ENCODE measurements around the gene KAT7.
A peak's percentile ranks its signal among the peaks of the same experiment; 100 is the strongest.

The KAT7 gene

DNA sequence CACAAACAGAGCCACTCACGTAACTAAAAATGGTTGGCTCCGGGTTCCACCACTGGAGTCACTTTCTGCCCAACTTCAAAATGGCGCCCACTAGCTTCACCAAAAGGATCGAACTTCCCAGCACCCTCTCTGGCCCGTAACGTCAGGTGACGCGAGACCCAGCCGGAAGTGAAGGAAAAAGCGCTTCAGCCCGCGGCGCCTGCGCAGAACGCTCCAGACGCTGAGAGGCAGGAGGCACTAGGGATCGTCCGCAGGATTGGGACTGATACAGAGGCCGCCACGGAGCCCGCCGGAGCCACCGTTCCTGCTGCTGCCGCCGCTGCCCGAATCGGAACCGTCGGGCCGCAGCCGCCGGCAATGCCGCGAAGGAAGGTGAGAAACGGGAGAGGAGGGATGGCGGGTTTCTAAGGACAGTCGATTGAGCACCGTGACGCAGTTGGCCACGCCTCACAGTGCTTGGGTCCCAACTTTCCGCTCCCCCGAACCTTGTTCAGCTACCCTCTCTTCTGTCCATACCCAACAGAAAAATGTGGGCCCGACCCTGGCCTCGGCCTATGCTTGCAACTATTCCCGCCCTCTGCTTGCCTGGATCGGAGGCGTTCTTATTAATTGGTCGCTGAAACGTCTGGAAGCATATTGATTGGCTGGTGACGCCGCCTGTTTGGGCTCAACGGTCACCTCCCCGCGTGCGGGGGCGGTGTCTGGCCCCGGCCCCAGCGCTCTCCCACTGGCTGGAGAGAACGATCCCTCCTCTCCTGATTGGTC lies at the start of gene KAT7:
Gene KAT7, plus strand, starts transcription at position 204 of the 765 bp plus-strand sequence. Its CDS starts 154 bp downstream, at position 358.
- ChIA-PET CTCF (interaction anchor here (0.9 to 2.1 kb wide), 6 partner anchors 9 to 219 kb away, joined by 3 to 7 read pairs (median 4); no protein-coding TSS in a partner anchor), POLR2A (interaction anchor here (0.6 to 2.6 kb wide), 7 partner anchors 24 to 926 kb away, joined by 3 to 13 read pairs (median 4); partner anchors contain the start of gene FAM117A)
- TF ChIP-seq, protein P1, sequence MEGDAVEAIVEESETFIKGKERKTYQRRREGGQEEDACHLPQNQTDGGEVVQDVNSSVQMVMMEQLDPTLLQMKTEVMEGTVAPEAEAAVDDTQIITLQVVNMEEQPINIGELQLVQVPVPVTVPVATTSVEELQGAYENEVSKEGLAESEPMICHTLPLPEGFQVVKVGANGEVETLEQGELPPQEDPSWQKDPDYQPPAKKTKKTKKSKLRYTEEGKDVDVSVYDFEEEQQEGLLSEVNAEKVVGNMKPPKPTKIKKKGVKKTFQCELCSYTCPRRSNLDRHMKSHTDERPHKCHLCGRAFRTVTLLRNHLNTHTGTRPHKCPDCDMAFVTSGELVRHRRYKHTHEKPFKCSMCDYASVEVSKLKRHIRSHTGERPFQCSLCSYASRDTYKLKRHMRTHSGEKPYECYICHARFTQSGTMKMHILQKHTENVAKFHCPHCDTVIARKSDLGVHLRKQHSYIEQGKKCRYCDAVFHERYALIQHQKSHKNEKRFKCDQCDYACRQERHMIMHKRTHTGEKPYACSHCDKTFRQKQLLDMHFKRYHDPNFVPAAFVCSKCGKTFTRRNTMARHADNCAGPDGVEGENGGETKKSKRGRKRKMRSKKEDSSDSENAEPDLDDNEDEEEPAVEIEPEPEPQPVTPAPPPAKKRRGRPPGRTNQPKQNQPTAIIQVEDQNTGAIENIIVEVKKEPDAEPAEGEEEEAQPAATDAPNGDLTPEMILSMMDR (IDR thresholded peaks at IDR 0.05; ENCODE audit: control extremely low read depth, extremely low read depth, low read depth, missing control alignments), result no peak
- DNase-seq (ENCODE audit: extremely low spot score), result peak; percentile 97

DNA sequence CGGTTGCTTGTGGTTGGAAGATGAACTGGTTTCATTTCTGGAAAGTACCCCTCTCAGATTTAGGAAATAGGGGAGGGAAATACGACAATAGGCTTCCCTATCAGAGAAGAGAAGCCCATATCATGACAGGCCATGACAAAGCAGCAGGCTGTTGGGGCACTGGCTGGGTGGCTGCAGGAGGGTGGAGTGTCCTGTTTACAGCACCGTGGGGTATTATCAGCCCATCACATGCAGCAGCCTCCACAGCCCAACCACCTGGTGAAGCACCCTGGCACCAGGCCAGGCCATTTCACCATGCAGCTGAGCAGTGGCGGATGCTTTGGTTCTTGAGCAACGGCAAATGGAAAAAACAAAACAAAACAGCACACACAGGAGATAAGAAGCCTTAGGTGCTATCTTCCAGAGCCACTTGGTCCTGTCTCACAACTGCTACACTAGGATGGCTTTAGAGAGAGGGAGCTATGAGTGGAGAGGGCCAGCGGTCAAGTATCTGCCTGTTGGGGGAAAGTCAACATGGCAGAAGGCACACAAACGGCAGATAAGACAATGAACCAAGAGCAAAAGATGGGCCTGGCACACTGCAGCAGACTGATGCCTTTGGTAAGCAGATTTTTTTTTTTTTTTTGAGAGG lies 48.7 kb upstream of the KAT7 start:
- peak; percentile 63 for DNase-seq (ENCODE audit: extremely low spot score)
- ChIA-PET CTCF (interaction anchor here (1.4 to 4.8 kb wide), 3 partner anchors 31 to 172 kb away, joined by 3 to 27 read pairs (median 5); partner anchors contain the start of gene SLC35B1), POLR2A (no interaction called here)
- TF ChIP-seq, protein P1 (IDR thresholded peaks at IDR 0.05; ENCODE audit: control extremely low read depth, extremely low read depth, low read depth, missing control alignments), result no peak

DNA sequence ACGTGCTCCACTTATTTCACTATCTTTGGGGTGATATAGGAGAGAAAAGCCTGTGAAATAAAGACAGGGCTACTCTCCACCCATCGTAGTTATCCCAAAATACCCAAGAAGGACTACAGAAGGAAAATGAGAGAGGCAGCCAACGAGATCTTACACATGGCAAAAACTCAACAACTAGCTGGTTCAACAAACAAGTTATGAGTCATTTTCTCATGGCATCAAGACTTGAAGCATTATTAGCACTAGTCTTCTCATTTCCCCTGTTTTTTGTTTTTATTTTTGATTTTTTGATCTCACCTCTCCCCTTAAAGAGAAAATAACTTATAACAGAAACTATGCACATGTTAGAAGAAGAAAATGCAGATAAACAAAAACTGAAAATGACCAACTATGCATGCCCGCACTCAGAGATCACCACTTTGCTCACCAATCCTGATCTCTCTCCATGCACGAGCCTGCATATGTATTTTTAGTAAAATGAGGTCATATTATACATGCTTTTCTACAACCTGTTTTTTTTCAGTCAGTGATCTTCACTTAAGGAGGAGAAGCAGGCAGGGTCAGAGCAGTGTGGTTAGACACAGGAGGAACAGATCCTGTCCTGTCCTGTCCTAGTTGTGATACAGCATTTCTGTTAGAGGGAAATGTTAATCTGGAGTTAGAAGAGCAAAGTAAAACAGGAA lies 47.3 kb upstream of the KAT7 start:
- CTCF ChIA-PET, result interaction anchor here (0.9 to 4.8 kb wide), 9 partner anchors 9 to 185 kb away, joined by 3 to 27 read pairs (median 5); partner anchors contain the start of gene SLC35B1
- TF ChIP-seq, protein P1 (IDR thresholded peaks at IDR 0.05; ENCODE audit: control extremely low read depth, extremely low read depth, low read depth, missing control alignments), result no peak
- POLR2A ChIA-PET, result interaction anchor here (0.6 to 1.0 kb wide), 2 partner anchors 23 to 45 kb away, joined by 3 to 5 read pairs; partner anchors contain the start of gene FAM117A
- peak; percentile 48 for DNase-seq (ENCODE audit: extremely low spot score)

DNA sequence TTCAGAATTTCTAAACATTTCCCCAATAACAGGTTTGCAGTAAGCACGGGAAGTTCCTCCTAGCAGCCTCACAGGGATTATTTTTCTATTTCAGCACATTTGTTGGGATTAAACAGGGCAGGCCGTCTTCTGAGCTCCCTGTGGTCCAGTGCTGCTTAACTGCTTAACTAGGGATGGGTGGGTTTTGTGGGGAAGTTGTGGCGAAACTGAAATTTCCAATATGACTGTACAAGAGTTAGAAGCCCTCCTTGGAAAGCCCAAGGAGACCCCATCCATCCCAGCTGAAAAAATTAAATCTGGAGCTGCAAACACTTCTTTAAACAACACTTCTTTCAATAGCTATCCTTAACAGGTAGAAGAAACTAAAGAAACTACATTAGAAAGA lies 46.8 kb upstream of the KAT7 start:
- ChIA-PET POLR2A (interaction anchor here (0.5 to 1.0 kb wide), 2 partner anchors 11 to 22 kb away, joined by 3 read pairs; partner anchors contain the start of gene FAM117A), CTCF (interaction anchor here (0.9 to 4.8 kb wide), 9 partner anchors 8 to 185 kb away, joined by 3 to 27 read pairs (median 4); partner anchors contain the start of gene SLC35B1)
- TF ChIP-seq, protein P1 (IDR thresholded peaks at IDR 0.05; ENCODE audit: control extremely low read depth, extremely low read depth, low read depth, missing control alignments), result no peak
- DNase-seq (ENCODE audit: extremely low spot score), result no peak

DNA sequence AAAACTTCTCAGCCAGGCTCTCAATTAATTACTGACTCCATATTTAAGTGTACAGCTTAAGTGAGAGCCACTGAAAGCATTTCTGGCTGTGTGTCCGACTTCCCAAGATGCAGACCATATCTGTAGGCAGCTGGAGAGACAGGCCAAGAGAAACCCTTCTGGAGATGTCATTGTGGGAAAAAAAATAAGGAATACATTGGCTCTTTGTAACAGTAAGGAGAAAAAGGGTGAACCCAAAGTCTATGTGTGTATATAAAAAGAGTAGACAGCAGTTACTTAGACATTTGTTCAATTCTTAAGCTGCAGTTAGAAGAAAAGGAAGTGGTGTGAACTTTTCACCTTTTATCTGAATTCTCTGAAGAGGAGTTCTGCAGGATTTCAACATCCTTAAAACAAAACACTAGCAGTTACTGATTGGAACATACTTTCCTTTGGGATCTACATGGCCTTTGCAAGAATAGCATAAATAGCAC lies 46.3 kb upstream of the KAT7 start:
- CTCF ChIA-PET, result interaction anchor here (0.9 to 4.8 kb wide), 8 partner anchors 10 to 186 kb away, joined by 3 to 27 read pairs (median 6); partner anchors contain the start of gene SLC35B1
- DNase-seq (ENCODE audit: extremely low spot score), result no peak
- POLR2A ChIA-PET, result interaction anchor here (0.5 to 1.0 kb wide), 2 partner anchors 11 to 22 kb away, joined by 3 read pairs; partner anchors contain the start of gene FAM117A
- TF ChIP-seq, protein P1 (IDR thresholded peaks at IDR 0.05; ENCODE audit: control extremely low read depth, extremely low read depth, low read depth, missing control alignments), result no peak

All from GM10248 (cell line).